ENCODE data around the gene CALHM2.

DNA sequence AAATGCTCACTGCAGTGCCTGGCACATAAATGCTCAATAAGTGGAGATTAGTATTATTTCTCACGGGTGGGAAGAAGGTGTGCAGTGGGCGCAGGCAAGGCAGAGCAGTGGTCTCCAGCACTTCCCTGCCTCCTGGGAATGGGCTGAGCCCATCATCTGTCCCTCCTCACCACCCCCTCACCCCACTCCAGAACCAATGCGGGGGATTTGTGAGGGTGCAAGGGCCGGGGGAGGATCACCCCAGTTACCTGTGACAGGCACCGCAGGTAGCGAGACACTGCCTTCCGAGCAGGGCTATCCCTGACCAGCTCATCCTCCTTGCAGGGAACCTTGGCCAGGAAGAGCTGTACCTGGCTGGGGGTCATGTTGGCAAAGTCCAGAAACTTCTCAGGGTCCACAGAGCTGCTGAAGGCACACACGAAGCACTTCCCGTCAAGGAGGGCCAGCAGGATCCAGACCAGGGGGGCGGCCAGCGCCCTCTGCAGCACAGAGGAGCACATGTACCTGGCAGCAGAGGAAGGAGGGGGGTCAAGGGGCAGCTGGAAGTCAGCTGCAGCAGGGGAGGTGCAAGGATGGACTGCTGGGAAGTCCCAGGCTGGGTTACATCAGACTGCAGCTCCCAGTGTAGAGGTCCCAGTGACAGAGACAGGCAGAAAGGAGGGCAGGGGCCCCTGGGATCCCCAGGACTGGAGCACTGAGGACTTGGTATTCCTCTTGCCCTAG is 24.0 kb upstream of the CALHM2 start:
- TF ChIP-seq YY1 (IDR thresholded peaks at IDR 0.05; ENCODE audit: insufficient read depth, insufficient read length) (no peak), ZNF274 (IDR thresholded peaks at IDR 0.05; ENCODE audit: low read depth, low read length) (no peak), SUZ12 (IDR thresholded peaks at IDR 0.05; ENCODE audit: extremely low read depth, insufficient read depth, insufficient read length) (no peak)

All from NT2/D1 (cell line).